ENCODE measurements around the gene NUDCD3. TPM values are rescaled to one million over a fixed set of nuclear protein-coding genes. Genes with fewer than 3 reads are reported as not detected.

Gene NUDCD3
- total RNA-seq, 1 experiment from 2014 or later = 94.6 TPM

GRCh38 chr7:44455155-44455554 lies 35.3 kb downstream of the NUDCD3 start:
- no peaks in the 10 kb centered on the region for H3K9me3 ChIP-seq (ENCODE audit: control insufficient read depth in 1 of 2, insufficient read depth in 1 of 2, low read depth in 1 of 2, low read length in 2 of 2)
- ChIA-PET CTCF (no interaction called here), RAD21 (ENCODE audit: low non-redundant PET in 1 of 2, low total read pairs in 2 of 2, uncharacterized antibody in 2 of 2, unreplicated experiment in 2 of 2) (no interaction called here), POLR2A (no interaction called here)
- ATAC-seq = no peak
- peaks cover 72% of the 10 kb centered on the region for H3K79me2 ChIP-seq (ENCODE audit: insufficient read depth, low read length)
- H3K36me3 ChIP-seq (ENCODE audit: control insufficient read depth in 1 of 2, insufficient read depth in 2 of 2, low read length in 2 of 2) = 0 out of 4 replicates have a peak, but pooled peaks cover 0 to 3% of the 10 kb centered on the region in 2 experiments
- no peaks in the 10 kb centered on the region for H3K9me2 ChIP-seq (ENCODE audit: insufficient read depth)
- no peak overlapping the region for H3K9ac ChIP-seq (ENCODE audit: low read length)
- DNase-seq (ENCODE audit: low read depth, low spot score) = no peak
- H4K20me1 ChIP-seq (ENCODE audit: insufficient read depth) = 0 out of 2 replicates have a peak, but pooled peaks cover 3% of the 10 kb centered on the region
- intact Hi-C loops (cut with micrococcal nuclease) = no loop called here
- H3K27me3 ChIP-seq (ENCODE audit: insufficient read depth, low read length) = no peaks in the 10 kb centered on the region
- H3K4me2 ChIP-seq (ENCODE audit: low read length) = no peak overlapping the region
- no peak for TF ChIP-seq POLR2AphosphoS5 (IDR thresholded peaks at IDR 0.05; ENCODE audit: low read depth, low read length)
- no peak overlapping the region for H3K4me3 ChIP-seq (replicated peaks in 1 of 2; ENCODE audit: low read depth in 1 of 2, low read length in 2 of 2)
- no peak overlapping the region for H3K27ac ChIP-seq (ENCODE audit: low read depth, low read length)
- H2AFZ ChIP-seq (ENCODE audit: low read depth, low read length, poor library complexity, severe bottlenecking) = no peak overlapping the region
- BruUV-seq (replicated peaks) = no TSS peak
- H3K4me1 ChIP-seq (ENCODE audit: control insufficient read depth in 1 of 2, insufficient read depth in 2 of 2, low read length in 2 of 2) = no peaks in the 10 kb centered on the region

GRCh38 chr7:44454348-44454747 lies 36.1 kb downstream of the NUDCD3 start:
- Histone ChIP-seq H3K79me2 (ENCODE audit: insufficient read depth, low read length) (peaks cover 71% of the 10 kb centered on the region), H3K9me2 (ENCODE audit: insufficient read depth) (no peaks in the 10 kb centered on the region), H4K20me1 (ENCODE audit: insufficient read depth) (no peaks in the 10 kb centered on the region), H3K27ac (ENCODE audit: low read depth, low read length) (no peak overlapping the region), H3K9me3 (ENCODE audit: control insufficient read depth in 1 of 2, insufficient read depth in 1 of 2, low read depth in 1 of 2, low read length in 2 of 2) (no peaks in the 10 kb centered on the region), H3K27me3 (ENCODE audit: insufficient read depth, low read length) (no peaks in the 10 kb centered on the region), H3K4me1 (ENCODE audit: control insufficient read depth in 1 of 2, insufficient read depth in 2 of 2, low read length in 2 of 2) (no peaks in the 10 kb centered on the region), H3K9ac (ENCODE audit: low read length) (no peak overlapping the region), H3K4me3 (replicated peaks in 1 of 2; ENCODE audit: low read depth in 1 of 2, low read length in 2 of 2) (no peak overlapping the region), H3K36me3 (ENCODE audit: control insufficient read depth in 1 of 2, insufficient read depth in 2 of 2, low read length in 2 of 2) (0 out of 4 replicates have a peak, but pooled peaks cover 0 to 3% of the 10 kb centered on the region in 2 experiments), H3K4me2 (ENCODE audit: low read length) (no peak overlapping the region), H2AFZ (ENCODE audit: low read depth, low read length, poor library complexity, severe bottlenecking) (no peak overlapping the region)
- ChIA-PET RAD21 (ENCODE audit: low non-redundant PET in 1 of 2, low total read pairs in 2 of 2, uncharacterized antibody in 2 of 2, unreplicated experiment in 2 of 2) (no interaction called here), CTCF (no interaction called here), POLR2A (interaction anchor here (0.6 kb wide), 1 partner anchor 14 kb away, joined by 5 read pairs; no protein-coding TSS in a partner anchor)
- no TSS peak for BruUV-seq (replicated peaks)
- intact Hi-C loops (cut with micrococcal nuclease) = no loop called here
- DNase-seq (ENCODE audit: low read depth, low spot score) = no peak
- TF ChIP-seq TCF7L2 (IDR thresholded peaks at IDR 0.05; ENCODE audit: borderline replicate concordance, extremely low read depth, insufficient read depth, insufficient read length) = no peak
- TF ChIP-seq CBX3 (IDR thresholded peaks at IDR 0.05; ENCODE audit: low read depth) = no peak
- no peak for TF ChIP-seq SRF (IDR thresholded peaks at IDR 0.05; ENCODE audit: low read depth)
- no peak for TF ChIP-seq ELF1 (IDR thresholded peaks at IDR 0.05; ENCODE audit: borderline replicate concordance, low read depth)
- TF ChIP-seq, protein P1, sequence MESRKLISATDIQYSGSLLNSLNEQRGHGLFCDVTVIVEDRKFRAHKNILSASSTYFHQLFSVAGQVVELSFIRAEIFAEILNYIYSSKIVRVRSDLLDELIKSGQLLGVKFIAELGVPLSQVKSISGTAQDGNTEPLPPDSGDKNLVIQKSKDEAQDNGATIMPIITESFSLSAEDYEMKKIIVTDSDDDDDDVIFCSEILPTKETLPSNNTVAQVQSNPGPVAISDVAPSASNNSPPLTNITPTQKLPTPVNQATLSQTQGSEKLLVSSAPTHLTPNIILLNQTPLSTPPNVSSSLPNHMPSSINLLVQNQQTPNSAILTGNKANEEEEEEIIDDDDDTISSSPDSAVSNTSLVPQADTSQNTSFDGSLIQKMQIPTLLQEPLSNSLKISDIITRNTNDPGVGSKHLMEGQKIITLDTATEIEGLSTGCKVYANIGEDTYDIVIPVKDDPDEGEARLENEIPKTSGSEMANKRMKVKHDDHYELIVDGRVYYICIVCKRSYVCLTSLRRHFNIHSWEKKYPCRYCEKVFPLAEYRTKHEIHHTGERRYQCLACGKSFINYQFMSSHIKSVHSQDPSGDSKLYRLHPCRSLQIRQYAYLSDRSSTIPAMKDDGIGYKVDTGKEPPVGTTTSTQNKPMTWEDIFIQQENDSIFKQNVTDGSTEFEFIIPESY (IDR thresholded peaks at IDR 0.05; ENCODE audit: extremely low read depth, insufficient replicate concordance, low read length) = no peak
- TF ChIP-seq, protein P2, sequence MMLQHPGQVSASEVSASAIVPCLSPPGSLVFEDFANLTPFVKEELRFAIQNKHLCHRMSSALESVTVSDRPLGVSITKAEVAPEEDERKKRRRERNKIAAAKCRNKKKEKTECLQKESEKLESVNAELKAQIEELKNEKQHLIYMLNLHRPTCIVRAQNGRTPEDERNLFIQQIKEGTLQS (IDR thresholded peaks at IDR 0.05) = no peak
- no peak for ATAC-seq
